ENCODE data around the gene BTNL2. TPM values are rescaled to one million over a fixed set of nuclear protein-coding genes. Genes with fewer than 3 reads are reported as not detected.

The BTNL2 gene
- total RNA-seq, result under 1 TPM in 1 of 9 donors, not detected in 8; 0.31 TPM
- not detected for polyA plus RNA-seq
- long read RNA-seq, donor 1, result 0 reads
- long read RNA-seq, donor 2, result 0 reads
- long read RNA-seq, donor 3, result 0 reads
- long read RNA-seq, donor 4, result 0 reads
- long read RNA-seq, donor 5, result 0 reads
- long read RNA-seq, donor 6, result 0 reads
- long read RNA-seq, donor 7, result 0 reads
- long read RNA-seq, donor 8, result 0 reads
- long read RNA-seq, donor 9, result 0 reads
- long read RNA-seq, donor 10, result 0 reads

GRCh38 chr6:32406857-32407256, at the start of gene BTNL2:
Gene BTNL2, minus strand, starts transcription at chr6:32407181. Its CDS starts 58 bp downstream, at chr6:32407123.
- WGBS, 4 donors, result 58 to 77% (median 65%) methylated on average over 4 of the region's 4 CpGs
- Histone ChIP-seq H3K4me3 (no peak within 1 kb of the TSS), H3K27ac (no peak within 1 kb of the TSS), H3K9me3 (replicated peaks in 1 of 3) (no peaks in the 10 kb centered on the region), H3K27me3 (peaks cover 21% of the 10 kb centered on the region), H3K36me3 (replicated peaks in 1 of 2) (no peaks in the 10 kb centered on the region), H3K4me1 (replicated peaks in 1 of 2) (no peaks in the 10 kb centered on the region)
- intact Hi-C loops (cut with DNase I), result no loop called here
- no peak for TF ChIP-seq POLR2A (IDR thresholded peaks at IDR 0.05)
- no peak for TF ChIP-seq CTCF (IDR thresholded peaks at IDR 0.05)
- no peak for DNase-seq

GRCh38 chr6:32449088-32449736, 42.2 kb upstream of the BTNL2 start:
- no peaks in the 10 kb centered on the region for H3K27me3 ChIP-seq
- intact Hi-C loops (cut with DNase I), result no loop called here
- no peak for DNase-seq
- H3K4me1 ChIP-seq (replicated peaks in 1 of 2), result no peaks in the 10 kb centered on the region
- WGBS, 4 donors, result 75 to 90% (median 81%) methylated on average over 2 to 3 of the region's 3 CpGs
- H3K4me3 ChIP-seq, result no peak overlapping the region
- H3K9me3 ChIP-seq (replicated peaks in 1 of 3), result no peaks in the 10 kb centered on the region
- no peak for TF ChIP-seq POLR2A (IDR thresholded peaks at IDR 0.05)
- H3K27ac ChIP-seq, result no peak overlapping the region
- H3K36me3 ChIP-seq (replicated peaks in 1 of 2), result no peaks in the 10 kb centered on the region

- Histone ChIP-seq H3K4me3 (no peak overlapping the region), H3K27ac (no peak overlapping the region), H3K36me3 (replicated peaks in 1 of 2) (peaks cover 0 to 10% of the 10 kb centered on the region in 2 donors), H3K4me1 (replicated peaks in 1 of 2) (no peaks in the 10 kb centered on the region), H3K9me3 (replicated peaks in 1 of 3) (no peaks in the 10 kb centered on the region), H3K27me3 (no peaks in the 10 kb centered on the region)
- TF ChIP-seq POLR2A (IDR thresholded peaks at IDR 0.05) (no peak), CTCF (IDR thresholded peaks at IDR 0.05) (no peak)
- intact Hi-C loops (cut with DNase I), result no loop called here
- DNase-seq, result no peak
These were observed 41.0 kb upstream of the BTNL2 start for GRCh38 chr6:32447932-32448331.

- Histone ChIP-seq H3K27ac (no peak overlapping the region), H3K4me3 (no peak overlapping the region), H3K36me3 (replicated peaks in 1 of 2) (peaks cover 0 to 10% of the 10 kb centered on the region in 2 donors), H3K27me3 (no peaks in the 10 kb centered on the region), H3K4me1 (replicated peaks in 1 of 2) (peaks cover 0 to 4% of the 10 kb centered on the region in 2 donors), H3K9me3 (replicated peaks in 1 of 3) (no peaks in the 10 kb centered on the region)
- 51 to 72% (median 67%) methylated on average over 3 of the region's 3 CpGs for WGBS, 4 donors
- TF ChIP-seq POLR2A (IDR thresholded peaks at IDR 0.05), result no peak
- no peak for TF ChIP-seq CTCF (IDR thresholded peaks at IDR 0.05)
- intact Hi-C loops (cut with DNase I), result no loop called here
- DNase-seq, result no peak
These were observed 38.4 kb upstream of the BTNL2 start for GRCh38 chr6:32445321-32445854.
